Measurements from ENCODE around the gene VSNL1.

VSNL1 gene

DNA sequence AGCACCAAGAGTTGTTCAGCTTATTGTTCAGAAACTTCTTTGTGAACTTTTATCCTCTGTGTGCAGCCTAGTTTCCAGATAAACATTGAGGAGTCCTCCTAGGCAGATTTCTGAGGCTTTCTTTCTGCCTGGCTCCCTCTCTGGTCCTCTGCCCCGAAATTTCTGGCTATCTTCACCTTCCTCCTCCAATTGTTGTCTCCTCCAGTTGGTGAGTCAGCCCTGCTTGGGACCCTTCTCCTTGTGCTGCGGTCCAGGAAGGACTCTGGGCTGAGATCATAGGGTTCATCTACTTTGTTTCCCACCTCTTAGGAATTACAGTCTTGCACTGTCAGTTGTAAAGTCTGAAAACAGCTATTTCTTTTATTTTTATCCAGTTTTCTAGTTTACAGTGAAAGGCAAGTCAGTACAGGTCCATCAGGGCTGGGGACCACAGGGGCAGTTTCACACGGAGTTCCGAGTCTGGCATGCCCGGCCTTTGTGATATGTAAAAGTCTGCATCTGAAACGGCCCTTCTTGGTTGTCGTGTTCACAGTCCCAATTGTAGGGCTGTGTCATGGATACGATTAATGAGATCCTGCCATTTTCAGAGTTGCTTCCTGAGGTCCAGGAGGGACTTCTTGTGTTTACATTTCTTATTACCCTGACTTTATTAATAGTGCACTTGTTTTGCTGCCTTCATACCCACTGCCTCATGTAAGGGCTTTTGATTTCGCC lies 112.3 kb downstream of the VSNL1 start:
- no peak for DNase-seq

DNA sequence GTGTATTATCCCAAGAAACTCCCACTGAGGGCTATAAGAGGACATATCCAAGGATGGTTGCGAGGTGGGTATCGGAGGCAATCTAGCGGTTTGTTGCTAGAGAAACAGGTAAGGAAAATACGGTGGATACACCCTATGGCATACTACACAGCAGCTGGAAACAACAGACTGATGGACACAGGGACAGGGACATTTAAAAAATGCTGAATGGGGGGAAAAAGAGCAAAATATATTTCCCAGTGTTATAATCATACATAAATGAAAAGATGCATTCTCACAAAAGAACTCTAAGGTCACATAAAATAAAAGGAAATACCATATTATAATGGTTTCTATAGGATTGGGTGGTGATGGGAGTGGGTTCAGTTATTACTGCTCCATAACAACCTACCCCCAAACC lies 117.3 kb downstream of the VSNL1 start:
- no peak for DNase-seq

- DNase-seq: no peak
Observed at GRCh38 chr2:17658251-17658843, 117.9 kb downstream of the VSNL1 start.

DNA sequence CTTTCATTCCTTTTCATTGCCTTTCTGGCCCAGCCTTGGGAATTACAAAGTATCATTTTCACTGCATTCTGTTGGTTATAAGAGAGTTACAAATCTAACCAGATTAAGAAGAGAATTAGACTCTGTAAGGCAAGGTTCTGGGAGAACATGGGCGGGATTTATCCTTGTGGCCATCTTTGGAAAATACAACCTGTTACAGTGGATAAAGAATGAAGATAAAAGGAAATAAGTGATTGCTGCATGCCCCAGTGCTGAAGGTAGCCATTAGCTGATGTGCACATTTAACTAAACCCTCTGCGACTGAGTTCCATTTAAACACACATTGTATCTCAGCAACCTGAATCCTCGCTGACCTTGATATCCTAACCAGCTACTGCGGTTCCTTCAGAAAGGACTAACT lies 119.7 kb downstream of the VSNL1 start:
- DNase-seq: no peak

DNA sequence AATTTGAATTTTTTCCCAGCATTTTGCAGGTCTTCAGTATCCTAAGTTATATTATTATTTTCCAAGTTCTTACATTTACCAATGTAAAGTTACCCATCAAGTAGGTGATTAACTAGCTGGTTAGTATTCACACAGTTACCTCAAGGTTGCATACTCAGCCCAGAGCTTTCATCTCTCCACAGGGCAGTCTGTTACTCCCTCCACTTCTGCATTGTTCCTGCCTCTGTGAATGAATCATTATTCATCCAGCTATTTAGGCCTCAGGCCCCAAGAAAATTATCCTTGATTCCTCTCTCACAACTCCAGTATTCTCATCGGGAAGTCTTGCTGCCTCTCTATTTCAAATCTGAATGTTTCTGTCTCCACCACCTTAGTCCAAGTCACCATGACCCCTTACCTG lies 121.0 kb downstream of the VSNL1 start:
- DNase-seq: no peak

DNA sequence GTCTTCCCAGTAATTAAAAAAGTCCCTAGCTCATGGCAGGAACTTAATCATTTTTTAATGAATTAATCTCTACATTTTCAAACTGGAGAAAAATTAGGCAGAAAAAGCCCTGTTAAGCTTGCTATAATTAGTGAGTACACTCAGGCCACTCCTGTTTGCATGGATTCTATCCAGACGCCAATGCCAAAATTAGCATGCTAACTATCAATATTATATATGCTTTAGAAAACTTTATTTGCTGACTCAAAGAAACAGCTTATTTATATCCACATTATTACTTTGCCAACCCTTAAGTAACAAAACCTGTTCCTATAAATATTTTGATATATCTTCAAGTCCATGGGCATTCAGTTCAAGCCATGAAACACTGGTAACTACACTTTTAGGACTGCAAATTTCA lies 122.2 kb downstream of the VSNL1 start:
- no peak for DNase-seq

DNA sequence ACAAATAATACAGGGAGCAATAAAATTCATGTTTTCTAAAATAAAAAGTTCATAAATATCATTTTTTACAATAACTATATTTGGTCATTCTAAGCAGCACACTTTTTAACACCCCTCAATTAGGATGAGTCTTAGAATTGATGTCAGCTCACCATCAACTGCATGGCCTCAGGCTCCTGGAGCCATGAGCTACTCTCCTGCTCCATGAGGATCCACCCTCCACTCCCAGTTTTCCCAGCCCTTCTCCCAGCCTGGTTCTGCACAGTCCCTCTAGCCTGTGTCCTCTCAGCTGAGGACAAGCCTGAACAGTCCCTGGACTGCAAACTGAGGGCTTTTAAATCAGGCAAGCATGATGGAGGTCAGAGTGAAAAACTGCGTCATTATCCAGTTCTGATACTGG lies 124.0 kb downstream of the VSNL1 start:
- DNase-seq: no peak

GRCh38 chr2:17667898-17668297 lies 127.4 kb downstream of the VSNL1 start:
- DNase-seq: no peak

DNA sequence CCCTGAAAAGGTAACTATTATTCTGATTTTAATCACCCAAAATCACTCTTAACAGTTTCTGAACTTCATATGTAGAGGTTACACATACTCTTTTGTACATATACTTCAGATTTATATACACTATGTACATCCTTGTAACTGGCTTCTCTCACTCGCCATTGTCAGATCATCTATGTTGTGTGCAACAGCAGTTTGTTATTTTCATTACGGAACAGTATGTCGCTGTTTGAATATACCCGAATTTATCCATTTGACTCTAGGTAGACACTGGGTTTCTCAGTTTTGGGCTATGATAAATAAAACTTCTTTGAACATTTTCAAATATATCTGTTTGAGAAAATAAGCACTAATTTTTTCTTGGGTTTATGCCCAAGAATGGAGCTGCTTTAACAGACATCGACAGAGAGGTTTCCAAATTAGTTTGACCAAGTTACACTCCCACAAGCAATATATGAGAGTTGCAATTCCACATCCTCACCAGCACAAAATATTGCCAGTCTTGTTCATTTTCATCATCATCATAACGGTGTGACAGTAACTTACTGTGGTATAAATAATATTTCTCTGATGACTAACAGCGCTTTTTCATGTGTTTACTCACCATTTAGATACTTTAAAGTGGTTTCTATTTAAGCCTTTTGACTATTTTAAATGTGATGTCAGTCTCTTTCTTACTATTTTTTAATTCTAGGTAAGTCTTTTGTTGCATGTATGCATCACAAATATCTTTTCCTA lies 132.3 kb downstream of the VSNL1 start:
- no peak for DNase-seq

DNA sequence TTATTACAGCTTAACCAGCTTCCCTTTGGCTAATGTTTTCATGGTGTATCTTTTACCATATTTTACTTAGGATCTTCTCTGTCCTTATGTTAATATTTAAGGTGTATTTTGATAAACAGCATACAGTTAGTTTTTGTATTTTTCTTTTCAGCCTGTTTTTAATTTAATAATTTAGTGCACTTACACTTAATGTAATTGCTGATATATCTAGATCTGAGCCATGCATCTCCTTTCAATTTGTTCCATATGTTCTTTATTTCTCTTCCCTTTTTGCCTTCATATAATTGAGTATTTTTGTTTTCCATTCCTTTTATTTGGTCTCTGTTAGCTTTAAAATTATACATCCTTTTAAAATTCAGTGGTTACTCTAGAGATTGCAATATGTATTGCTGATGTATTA lies 134.3 kb downstream of the VSNL1 start:
- no peak for DNase-seq

DNA sequence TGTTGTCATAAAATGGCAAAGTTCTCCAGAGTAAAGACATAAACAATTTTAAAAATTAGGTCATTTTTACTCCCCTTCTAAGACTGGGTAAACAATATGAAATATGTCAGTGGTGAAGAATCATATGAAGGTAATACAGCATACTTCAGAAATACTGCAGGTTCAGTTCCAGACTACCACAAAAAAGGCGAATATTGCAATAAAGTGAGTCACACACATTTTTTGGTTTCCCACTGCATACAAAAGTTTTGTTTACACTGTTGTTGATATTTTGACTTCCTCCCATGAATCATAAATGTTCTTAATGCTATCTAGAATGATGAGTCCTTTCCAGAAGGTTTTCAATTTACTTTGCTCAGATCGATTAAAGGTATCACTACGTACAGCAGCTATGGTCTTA lies 139.6 kb downstream of the VSNL1 start:
- DNase-seq: no peak

DNA sequence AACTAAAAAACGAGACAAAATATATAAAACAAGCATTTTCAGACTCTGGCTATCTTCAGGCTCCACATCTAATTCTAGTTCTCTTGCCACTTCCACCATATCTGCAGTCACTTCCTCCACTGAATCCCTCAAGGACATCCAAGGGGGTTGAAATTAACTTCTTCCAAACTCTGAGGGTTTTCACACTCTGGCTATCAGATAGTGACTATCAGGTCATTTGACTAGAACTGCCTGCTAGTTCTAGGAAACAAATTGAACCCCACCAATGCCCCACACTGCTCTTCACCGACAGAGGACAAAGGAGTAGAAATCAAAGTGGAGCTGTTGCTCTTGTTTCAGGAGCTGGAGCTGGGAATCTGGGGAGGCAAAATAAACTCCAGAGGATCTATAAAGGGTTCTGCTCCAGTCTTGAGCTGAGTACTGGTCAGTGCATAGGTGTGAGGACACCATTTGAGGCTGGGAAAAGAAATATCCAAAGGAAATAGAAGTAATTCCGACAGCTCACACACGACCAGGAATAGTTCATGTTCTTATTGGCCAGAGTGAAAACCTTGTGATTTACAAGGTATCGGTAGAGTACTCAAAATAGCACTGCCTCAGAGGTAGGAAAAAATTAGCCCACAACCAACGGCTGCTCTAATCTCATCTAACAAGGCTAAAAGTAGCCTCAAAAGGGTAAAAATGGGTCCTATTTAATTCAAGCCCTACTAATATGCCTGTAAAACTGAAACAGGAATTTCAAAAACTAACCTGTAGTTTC lies 141.8 kb downstream of the VSNL1 start:
- no peak for DNase-seq

DNA sequence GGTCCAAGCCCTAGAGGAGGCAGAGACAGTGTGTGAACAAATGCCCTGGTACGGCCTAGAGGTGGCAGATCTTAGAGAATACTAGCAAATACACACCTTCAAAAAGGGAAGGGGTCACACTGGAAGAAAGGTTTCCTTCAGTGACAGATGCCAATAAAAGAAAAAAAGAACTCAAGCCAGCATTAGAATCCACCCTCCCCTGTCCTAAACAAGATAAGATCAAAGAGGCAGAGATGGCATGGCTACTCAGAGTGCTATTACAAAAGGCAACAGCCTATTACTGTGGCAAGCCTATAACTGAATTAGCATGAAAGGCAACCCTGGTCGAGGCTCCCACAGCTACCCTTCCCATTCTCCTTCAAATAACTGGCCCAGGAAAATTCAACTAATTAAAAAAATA lies 143.5 kb downstream of the VSNL1 start:
- DNase-seq: no peak

DNA sequence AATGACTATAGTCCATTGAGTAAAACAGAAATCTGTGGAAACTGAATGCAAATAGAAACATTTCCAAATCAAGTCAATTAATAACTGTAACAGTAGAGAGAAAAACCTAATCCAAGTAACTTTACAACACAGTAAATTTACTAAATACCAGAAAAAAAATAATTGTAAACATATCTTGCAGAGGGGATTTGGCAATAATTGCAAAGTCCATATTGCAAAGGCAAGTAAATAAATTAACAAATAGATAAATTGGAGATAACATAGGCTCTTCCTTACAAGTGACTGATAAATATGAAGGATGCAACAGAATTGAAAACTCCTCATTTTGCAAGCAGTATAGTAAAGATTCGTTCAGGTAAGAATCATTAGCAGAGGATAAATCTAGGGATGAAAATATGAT lies 148.1 kb downstream of the VSNL1 start:
- DNase-seq: no peak

DNA sequence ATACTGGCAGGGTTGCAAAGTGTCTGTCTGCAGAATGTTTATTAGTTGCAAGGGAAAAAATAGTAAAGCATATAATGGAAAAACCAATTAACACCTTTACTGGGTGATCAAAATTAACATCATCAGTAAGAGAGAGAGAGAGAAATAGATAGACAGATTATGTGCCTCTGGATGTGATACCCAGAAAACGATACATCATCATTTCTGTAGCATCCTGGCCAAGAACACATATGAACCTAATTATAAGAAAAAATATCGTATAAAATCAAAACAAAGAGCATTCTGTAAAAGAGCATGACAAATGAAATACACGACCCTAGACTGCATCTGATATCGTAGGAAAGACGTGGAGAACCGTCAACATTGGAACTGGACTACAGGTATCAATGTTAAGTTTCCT lies 148.5 kb downstream of the VSNL1 start:
- DNase-seq: no peak

- DNase-seq: no peak
Observed at GRCh38 chr2:17690776-17691175, 150.3 kb downstream of the VSNL1 start.
